NCI-H1105 treated with DMSO at 0.1 percent for 48 hours (cell line): ENCODE data around the gene NARS2.
"Not testable (repeated sequence)": the region's sequence is repeated elsewhere in the genome, so short reads cannot be mapped to it uniquely, and the experiment has no call there.

Source experiments
- DNase-seq: peaks from one replicate; lab custom pipeline; 2025; lab: John Stamatoyannopoulos, UW

The NARS2 gene

GRCh38 chr11:78576549-78577097, 2.0 kb upstream of the NARS2 start:
- no peak for DNase-seq

- DNase-seq: no peak
Measured at GRCh38 chr11:78575478-78575877, 814 bp upstream of the NARS2 start.

- no peak for DNase-seq
Measured at GRCh38 chr11:78573681-78574080, 983 bp downstream of the NARS2 start.

GRCh38 chr11:78573271-78573670, 1.4 kb downstream of the NARS2 start:
- no peak for DNase-seq

- no peak for DNase-seq
Measured at GRCh38 chr11:78572394-78572793, 2.3 kb downstream of the NARS2 start.

GRCh38 chr11:78570031-78570430, 4.6 kb downstream of the NARS2 start:
- DNase-seq: no peak

GRCh38 chr11:78567209-78567608, 7.5 kb downstream of the NARS2 start:
- no peak for DNase-seq

- DNase-seq: peak; percentile 58
Measured at GRCh38 chr11:78564490-78565467, 9.9 kb downstream of the NARS2 start.

GRCh38 chr11:78564037-78564436, 10.6 kb downstream of the NARS2 start:
- not testable (repeated sequence) for DNase-seq

GRCh38 chr11:78563090-78563489, 11.6 kb downstream of the NARS2 start:
- not testable (repeated sequence) for DNase-seq

GRCh38 chr11:78562398-78562797, 12.3 kb downstream of the NARS2 start:
- no peak for DNase-seq

- DNase-seq: no peak
Measured at GRCh38 chr11:78560826-78561484, 13.7 kb downstream of the NARS2 start.

- DNase-seq: no peak
Measured at GRCh38 chr11:78560153-78560552, 14.5 kb downstream of the NARS2 start.

- no peak for DNase-seq
Measured at GRCh38 chr11:78557236-78557635, 17.4 kb downstream of the NARS2 start.

GRCh38 chr11:78555592-78555991, 19.1 kb downstream of the NARS2 start:
- no peak for DNase-seq

GRCh38 chr11:78552881-78553280, 21.8 kb downstream of the NARS2 start:
- DNase-seq: no peak

GRCh38 chr11:78552139-78552538, 22.5 kb downstream of the NARS2 start:
- DNase-seq: not testable (repeated sequence)

GRCh38 chr11:78551066-78551465, 23.6 kb downstream of the NARS2 start:
- no peak for DNase-seq

- no peak for DNase-seq
Measured at GRCh38 chr11:78549624-78550409, 24.8 kb downstream of the NARS2 start.

GRCh38 chr11:78548911-78549590, 25.6 kb downstream of the NARS2 start:
- DNase-seq: no peak

GRCh38 chr11:78547931-78548705, 26.5 kb downstream of the NARS2 start:
- DNase-seq: no peak
